ENCODE data around the gene MTUS2. TPM values are rescaled to one million over a fixed set of nuclear protein-coding genes. Genes with fewer than 3 reads are reported as not detected.
"Not testable (repeated sequence)": the region's sequence is repeated elsewhere in the genome, so short reads cannot be mapped to it uniquely, and the experiment has no call there.

Gene MTUS2
- total RNA-seq, 1 donor from 2014 or later: under 0.01 TPM

DNA sequence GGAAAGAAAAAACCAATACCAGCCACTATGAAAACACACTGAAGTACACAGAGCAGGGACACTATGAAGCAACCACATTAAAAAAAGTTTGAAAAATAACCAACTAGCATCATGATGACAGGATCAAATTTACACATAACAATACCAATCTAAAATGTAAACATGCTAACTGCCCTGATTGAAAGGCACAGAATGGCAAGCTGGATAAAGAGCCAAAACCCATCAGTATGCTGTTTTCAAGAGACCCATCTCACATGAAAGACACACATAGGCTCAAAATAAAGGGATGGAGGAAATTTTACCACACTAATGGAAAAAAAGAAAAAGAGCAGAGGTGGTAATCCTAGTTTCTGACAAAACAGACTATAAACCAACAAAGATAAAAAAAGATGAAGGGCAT lies 484.0 kb downstream of the MTUS2 start:
- no peak for DNase-seq (ENCODE audit: low read depth, low spot score)

DNA sequence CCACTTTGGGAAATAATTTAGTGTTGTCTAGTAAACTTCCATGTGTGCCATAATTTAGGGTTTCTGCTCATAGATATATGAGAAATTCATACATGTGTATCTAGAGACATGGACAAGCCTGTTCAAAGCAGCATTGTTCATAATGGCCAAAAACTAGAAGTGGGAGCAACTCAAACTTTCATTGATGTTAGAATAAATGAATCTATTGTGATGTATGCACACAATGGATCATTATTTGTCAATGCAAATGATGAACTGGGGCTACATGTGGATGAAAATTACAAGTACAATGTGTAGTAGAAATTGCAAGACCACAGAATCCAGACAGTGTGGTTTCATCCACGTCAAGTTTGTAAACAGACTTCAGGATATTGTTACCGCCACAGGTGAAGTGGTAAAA lies 490.7 kb downstream of the MTUS2 start:
- no peak for DNase-seq (ENCODE audit: low read depth, low spot score)

DNA sequence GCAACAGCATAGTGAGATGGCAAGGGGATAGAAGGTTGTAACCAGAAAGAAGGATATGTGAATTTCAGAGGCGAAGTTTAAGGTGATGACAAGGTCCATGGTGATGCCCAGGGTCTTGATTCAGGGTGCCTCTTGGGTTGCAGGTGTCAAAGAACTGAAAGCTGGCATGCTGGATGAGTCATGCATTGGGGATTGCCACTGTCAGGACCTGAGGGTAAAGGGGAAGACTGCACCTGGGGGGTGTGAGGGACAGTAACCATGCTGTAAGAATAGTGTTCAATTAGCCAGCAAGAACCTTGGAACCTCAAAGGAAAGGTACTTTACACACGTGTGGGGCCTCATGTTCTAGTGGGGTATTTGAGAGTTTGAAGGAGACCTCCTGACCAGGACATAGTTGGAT lies 495.7 kb downstream of the MTUS2 start:
- no peak for DNase-seq (ENCODE audit: low read depth, low spot score)

DNA sequence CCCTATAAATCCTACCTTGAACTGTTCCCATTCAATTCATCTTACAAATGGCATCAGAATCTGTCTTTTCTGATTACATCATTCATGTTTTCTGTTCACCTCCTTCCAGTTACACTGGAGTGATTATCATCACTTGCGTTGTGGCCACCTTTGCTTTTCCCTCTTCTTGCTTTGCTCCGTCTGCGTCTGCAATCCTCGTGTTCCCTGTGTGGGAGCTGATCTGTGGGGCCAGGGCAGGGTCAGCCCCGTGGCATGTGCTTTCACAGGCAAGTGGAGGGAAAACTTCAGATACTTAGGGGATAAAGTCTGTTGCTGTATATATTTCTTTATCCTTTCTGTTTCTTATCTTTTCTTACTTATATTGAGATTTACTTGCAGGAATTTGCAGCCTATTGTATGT lies 497.7 kb downstream of the MTUS2 start:
- no peak for DNase-seq (ENCODE audit: low read depth, low spot score)

DNA sequence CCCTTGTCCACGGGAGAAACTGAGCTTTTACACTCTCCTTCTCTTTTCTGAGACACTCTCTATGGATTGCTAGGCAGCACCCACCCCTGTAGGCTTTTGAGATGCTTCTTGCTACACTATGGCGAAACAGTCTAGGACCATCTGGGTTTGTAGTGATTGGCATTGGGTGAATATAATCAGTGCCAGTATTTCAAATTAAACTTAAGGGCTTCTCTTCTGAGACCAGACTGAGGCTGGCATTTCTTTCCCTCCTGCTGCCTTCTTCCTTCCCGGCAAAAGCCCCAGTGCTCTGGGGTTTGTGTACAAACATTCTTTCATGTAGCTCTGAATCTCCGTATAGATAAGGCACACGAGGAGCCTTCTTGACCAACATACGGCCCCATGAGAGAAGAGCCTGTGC lies 498.6 kb downstream of the MTUS2 start:
- no peak for DNase-seq (ENCODE audit: low read depth, low spot score)

DNA sequence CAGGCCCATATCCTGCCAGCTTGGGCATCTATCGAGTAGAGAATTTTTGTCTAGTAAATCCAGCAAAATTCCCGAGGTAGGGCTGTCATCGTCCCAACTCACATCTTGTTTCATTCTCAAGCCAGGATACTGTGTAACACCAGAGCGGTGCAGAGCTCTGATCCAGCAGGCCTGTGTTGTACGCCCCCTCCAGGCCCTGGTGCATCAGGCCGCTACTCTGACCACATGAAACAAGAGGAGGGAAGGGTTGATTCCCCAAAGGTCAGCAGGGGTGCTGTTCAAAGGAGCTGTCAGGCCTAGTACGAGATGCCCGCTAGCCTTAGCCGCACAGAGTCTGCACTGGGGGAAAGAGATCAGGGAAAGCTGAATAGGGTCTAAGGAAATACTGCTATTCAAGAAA lies 499.3 kb downstream of the MTUS2 start:
- no peak for DNase-seq (ENCODE audit: low read depth, low spot score)

DNA sequence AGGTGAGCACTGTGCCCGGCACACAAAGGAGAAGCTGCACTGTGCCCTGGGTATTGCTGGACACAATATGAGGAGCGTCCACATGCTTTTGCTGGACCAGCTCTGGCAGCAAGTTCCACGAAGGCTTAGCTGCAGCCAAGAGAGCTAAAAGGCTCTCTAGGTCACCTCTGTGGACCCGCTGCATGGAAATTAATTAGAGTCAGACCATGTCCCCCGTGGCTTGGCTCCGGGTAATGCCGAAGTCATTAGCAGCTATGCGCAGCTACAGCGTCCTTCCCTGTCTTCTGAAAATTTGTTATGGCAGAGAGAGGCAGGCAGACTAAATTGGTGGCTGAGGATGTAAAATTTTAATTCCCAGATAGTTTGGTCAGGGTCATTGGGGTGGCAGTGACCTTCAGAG lies 503.8 kb downstream of the MTUS2 start:
- no peak for DNase-seq (ENCODE audit: low read depth, low spot score)

DNA sequence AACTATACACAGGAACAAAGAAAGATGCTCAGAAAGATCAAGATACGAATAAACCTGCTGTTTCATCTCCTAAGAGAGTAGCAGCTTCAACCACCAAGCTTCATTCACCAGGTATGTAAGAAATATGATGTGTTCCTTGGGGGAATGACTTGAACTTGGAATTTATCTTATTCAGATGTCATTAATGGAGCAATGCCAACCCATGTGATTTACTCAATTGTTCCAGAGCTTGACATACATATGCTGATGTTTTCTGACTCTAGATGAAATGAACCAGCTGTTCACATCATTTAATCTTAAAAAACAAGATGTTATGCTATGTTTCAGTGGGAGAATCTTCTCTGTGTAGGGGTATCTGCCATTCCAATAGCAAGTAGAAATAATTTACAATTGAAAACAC lies 504.5 kb downstream of the MTUS2 start:
- DNase-seq (ENCODE audit: low read depth, low spot score): no peak

DNA sequence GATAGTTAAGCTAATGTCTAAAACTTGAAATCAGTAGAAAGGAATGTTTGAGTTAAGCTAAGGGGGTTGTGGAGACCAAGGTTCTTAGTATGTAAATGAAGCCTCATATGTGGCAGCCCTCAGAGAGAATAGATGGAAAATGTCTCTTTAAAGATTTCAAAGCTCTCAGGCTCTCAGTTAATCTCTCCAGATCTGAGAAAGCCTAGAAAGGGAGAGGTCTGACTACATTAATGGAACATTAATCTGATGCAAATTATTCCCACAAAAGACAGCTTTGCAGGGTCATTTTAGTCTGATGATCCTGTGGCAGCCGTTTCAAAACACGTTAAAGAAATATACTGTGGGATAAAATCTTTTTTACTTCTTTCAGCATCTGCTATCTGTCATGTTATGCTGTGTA lies 508.4 kb downstream of the MTUS2 start:
- DNase-seq (ENCODE audit: low read depth, low spot score): no peak

DNA sequence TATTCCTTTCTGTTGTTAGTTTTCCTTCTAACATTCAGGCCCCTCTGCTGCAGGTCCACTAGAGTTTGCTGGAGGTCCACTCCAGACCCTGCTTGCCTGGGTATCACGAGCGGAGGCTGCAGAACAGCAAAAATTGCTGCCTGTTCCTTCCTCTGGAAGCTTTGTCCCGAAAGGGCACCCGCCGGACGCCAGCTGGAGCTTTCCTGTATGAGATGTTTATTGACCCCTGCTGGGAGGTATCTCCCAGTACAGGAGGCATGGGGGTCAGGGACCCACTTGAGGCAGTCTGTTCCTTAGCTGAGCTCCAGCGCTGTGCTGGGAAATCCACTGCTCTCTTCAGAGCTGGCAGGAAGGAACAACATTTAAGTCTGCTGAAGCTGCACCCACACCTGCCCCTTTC lies 516.2 kb downstream of the MTUS2 start:
- no peak for DNase-seq (ENCODE audit: low read depth, low spot score)

DNA sequence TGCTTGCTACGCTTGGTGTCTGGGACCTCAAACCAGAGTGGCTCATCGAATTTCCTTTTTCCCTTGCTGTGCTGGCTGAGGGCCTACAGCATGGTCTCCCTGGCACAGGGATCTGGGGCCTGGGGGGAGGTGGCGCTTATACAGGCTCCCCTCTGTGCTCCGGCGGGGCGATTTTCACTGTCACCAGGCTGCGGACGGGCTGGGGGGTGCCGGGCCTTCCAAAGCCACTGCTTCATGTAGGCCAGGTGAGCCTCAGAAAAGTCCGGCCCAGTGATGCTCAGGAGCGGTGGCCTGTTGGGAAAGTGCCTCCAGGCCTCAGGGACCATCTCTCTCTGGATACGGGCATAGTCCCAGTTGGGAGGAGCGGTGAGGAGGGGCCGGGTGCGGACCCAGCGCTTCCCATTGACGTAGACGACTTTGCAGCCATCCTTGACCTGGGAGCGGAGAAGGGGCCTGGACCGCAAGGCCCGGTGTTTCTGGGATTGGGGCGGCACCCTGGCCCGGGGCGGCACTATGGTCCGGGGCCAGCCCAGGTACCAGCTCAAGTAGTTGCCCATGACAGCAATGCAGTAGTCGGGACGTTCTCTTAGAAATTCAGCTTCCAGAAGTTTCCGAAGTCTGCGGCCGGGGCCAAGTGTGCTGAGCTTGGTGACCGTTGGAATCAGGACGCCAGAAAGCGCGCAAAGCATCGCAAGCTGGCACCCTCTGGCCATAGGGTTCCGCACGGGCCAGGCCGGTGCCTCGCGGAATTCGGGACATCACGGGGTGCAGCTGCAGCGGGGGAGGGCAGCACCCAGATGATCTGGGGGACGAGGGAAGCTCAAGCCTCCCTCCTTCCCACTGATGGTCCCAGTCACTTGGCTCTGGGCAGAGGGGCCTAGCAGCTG lies 519.5 kb downstream of the MTUS2 start:
- no peak for DNase-seq (ENCODE audit: low read depth, low spot score)

DNA sequence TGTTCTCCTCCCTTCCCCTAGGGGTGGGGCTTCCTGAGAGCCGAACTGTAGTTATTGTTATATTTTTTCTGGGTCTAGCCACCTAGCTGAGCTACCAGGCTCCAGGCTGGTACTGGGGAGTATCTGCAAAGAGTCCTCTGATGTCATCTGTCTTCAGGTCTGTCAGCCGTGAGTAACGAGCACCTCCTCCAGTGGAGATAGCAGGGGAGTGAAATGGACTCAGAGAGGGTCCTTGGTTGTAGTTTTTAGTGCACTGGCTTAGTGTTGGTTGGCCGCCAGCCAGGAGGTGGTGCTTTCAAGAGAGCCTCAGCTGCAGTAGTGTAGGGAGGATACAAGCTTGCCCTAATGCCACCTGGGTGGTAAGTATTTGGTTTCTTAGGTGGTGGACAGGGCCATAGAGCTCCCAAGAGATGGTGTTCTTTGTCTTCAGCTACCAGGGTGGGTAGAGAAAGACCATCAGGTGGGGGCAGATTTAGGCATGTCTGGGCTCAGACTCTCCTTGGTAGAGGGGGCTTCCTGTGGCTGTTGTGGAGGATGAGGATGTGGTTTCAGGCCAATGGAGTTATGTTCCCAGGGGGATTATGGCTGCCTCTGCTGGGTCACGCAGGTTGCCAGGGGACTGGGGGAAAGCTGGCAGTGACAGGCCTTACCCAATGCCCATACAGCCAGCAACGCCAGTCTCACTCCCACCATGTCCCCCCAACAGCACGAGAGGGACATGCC lies 525.9 kb downstream of the MTUS2 start:
- not testable (repeated sequence) for DNase-seq (ENCODE audit: low read depth, low spot score)

DNA sequence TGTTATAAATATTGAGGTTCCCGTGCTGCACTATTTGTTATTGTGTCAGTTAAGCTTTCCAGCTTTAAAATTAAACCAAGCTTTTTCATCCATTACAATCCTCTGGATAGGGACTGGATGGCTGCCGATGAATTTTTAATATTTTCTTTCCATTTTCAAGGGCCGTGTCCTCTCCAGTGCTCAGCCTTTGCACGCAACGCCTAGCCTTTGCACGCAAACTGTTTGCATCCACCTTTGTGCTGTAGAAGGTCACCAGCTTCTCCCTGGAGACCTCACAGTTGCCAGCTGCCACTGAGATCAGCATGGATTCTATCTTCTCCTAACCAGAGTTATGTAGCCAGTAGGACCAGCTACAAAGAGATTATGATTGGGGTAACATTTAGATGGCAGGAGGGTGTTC lies 534.9 kb downstream of the MTUS2 start:
- no peak for DNase-seq (ENCODE audit: low read depth, low spot score)

DNA sequence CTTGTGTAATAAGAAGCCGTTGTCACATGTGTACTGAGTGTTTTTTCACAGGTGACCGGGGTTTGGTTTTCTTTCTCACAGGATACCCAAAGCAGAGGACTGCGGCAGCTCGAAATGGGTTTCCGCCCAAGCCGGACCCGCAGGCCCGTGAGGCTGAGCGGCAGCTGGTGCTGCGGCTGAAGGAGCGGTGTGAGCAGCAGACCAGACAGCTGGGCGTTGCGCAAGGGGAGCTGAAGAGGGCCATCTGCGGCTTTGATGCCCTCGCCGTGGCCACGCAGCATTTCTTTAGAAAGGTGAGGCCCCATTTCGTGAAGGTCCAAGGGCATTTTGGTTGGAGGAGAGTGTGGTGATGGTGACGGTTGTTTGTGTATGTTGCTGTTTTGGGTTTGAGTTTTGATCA lies 539.0 kb downstream of the MTUS2 start:
- DNase-seq (ENCODE audit: low read depth, low spot score): no peak

DNA sequence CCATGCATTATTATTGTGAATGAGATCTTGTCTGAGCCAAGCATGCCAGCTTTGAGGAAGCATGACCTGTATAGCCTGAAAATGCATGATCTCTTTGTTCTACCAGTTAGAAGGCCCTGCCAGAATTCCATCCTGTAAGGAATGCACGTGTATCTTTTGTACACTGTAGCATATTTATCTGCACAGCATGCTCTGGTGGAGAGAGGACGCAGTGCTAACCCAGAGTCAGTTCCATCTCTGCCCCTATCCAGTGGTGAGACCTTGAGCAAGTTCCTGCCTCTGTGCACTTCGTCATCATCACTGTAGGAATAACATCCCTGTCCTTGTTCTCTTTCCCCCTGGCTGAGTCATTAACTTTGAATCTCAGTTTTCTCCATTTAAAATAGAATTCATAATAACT lies 541.6 kb downstream of the MTUS2 start:
- DNase-seq (ENCODE audit: low read depth, low spot score): no peak

DNA sequence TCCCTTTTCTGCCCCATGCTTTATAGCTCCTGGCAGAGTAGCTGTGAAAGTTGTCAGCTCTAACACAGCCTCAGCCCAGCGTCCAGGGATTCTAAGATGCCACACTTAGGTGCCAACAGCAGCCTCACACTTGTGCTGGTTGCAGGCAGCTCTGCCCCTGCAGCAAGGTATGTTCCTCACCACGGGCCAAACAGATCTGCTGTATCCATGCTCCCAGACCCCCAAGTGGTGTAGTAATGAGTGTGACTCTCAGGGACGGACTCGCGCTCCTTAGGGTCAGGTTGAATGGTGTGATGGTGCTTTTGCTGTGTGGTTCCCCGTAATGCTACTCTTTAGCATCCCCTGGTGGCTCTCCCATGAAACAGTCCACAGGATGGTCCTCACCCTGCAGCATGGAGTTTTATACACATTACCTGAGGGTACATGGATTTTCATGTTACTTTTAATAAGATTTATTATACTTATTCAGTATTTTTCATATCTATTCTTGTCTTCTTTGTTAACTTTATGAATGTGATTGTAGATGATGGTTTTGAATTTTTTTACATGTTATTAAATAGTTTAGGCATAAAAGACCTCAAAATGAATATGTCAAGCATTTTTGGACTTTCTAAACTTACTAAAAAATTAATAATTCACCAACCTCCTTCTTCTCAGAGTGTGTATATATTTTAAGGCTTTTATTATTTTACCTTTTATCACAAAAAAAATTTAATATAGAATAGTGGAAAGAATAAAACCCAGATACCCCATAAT lies 542.9 kb downstream of the MTUS2 start:
- no peak for DNase-seq (ENCODE audit: low read depth, low spot score)

DNA sequence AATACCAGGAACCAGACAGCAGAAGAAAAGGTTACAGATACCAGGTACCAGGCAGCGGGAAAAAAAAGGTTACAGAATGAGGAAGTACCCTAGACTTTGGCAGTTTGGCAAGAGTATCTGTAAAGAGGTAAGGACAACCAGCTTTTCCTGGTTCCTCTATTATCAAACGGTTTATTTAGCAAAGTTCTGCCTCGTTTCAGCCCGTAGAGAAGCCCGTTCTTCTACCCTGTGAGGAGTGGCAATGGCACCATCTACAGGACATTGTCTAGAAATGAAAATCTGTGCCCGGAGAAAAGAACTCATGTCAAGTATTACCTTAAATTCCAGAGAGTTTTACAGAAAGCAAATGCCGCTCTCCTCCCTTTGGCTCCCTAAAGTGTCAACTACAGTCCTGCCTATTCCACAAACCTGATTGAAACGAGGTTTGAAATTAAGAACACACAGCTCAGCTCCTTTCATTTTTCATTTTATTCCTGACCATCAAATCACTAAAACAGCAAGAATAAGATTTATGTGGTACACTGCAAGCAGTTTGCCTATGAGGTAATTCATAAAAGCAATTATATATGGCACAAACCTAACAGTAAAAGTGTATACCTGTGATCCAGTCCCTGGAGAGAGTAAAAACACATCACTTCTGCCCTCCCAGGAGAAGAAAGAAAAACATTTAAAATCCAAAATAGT lies 549.1 kb downstream of the MTUS2 start:
- DNase-seq (ENCODE audit: low read depth, low spot score): no peak

DNA sequence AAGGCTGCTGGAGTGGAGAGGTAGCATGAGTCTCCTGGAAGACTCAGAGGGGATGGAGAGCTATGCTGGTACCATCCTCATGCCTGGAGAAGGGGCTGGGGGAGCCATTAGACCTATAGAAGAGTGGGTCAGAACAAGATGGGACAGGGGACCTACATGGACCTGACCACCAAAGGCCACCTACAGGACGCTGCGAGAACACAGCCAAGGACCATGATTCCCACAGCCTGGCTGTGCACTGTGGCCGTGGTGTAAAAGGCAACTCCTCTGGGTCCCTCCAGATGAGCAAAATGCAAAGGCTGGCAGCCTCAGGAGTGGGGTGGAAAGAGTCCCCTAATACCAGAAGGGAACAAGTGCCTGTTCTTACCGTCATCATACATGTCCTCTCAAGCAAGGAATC lies 559.1 kb downstream of the MTUS2 start:
- no peak for DNase-seq (ENCODE audit: low read depth, low spot score)

DNA sequence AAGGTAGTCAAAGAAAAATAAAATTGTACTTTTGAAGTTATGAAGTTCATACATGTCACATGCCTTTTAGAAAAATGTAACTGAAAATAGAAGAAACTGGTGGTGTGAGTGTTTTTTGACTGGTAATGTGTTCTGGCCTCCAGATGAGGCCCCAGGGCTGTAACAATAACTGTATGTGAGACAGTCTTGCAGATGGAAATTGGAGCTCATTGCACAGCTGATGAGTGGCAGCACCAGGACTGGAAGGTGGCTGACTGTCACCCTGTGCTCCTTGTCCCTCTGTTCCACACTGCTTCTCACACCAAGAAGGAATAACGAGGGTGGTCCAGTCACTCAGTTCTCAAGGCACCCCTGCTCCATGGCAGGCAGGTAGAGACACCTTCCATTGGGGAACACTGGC lies 559.7 kb downstream of the MTUS2 start:
- no peak for DNase-seq (ENCODE audit: low read depth, low spot score)

DNA sequence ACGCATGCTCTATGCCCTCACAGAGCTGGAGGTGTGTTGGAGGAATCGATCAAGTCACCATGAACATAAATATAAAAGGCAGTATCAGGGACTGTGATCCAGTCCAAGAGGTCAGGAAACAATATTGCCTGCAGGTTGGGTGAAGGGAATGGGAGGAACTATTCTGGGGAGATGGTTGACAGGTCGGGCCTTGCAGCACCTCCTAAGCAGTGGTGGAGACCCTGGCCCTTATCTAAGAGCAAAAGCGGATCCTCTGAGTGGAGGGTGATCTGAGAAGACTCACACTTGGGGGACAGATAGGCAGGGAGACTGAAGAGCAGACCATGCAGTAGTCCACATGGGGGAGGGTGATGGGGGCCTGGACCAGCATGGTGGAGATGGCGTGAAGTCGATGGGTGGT lies 561.9 kb downstream of the MTUS2 start:
- no peak for DNase-seq (ENCODE audit: low read depth, low spot score)

DNA sequence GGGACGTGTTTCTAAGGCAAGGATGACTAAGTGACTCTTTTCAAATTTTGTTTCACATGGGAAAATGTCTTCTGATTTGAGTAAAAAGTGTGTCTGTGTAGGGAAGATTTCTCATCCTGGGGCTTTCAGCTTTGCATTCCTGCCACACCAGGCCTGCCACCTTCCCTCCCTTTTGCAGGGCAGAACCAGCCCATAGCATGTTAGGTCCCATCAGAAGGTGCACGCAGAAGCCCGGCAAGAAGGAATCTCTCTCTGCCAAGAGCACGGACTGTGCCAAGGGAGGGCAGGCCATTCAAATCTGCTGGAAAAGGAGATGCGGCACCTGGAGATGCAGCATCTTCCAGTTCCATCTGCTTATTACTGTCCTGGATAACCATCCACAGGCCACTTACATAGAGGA lies 563.3 kb downstream of the MTUS2 start:
- no peak for DNase-seq (ENCODE audit: low read depth, low spot score)

DNA sequence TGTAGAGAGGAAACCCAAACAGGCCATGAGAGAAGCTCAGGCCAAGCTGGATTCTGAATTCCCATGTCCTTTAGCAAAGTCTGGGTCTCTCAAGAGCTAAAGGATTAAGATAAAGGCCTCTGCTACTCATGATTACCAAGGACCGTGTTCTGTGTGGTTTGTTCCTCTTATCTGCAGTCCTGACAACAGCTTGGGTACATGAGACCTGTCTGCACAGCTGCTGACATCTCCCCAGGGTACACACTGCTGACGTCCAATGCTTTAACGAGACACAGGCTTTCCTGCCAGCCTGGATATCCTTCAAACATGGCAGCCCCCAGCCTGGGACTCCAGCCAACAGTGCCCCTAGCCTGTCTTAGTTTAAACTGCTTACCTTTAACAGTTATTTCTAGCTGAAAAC lies 564.3 kb downstream of the MTUS2 start:
- no peak for DNase-seq (ENCODE audit: low read depth, low spot score)
